ENCODE results near the gene ZNF318.
"Not testable (repeated sequence)": the region's sequence is repeated elsewhere in the genome, so short reads cannot be mapped to it uniquely, and the experiment has no call there.

- TF ChIP-seq YY1 (IDR thresholded peaks at IDR 0.05; ENCODE audit: insufficient read depth, insufficient read length); ZNF274 (IDR thresholded peaks at IDR 0.05; ENCODE audit: low read depth, low read length); SUZ12 (IDR thresholded peaks at IDR 0.05; ENCODE audit: extremely low read depth, insufficient read depth, insufficient read length): not testable (repeated sequence)
These were observed 21.4 kb upstream of the ZNF318 start for GRCh38 chr6:43390753-43391439.
